Measurements from ENCODE around the gene TMX4. TPM values are rescaled to one million over a fixed set of nuclear protein-coding genes. Genes with fewer than 3 reads are reported as not detected.

Gene TMX4
- total and polyA plus RNA-seq, 7 donors: 3.0 to 93.8 (median 63.4) TPM

DNA sequence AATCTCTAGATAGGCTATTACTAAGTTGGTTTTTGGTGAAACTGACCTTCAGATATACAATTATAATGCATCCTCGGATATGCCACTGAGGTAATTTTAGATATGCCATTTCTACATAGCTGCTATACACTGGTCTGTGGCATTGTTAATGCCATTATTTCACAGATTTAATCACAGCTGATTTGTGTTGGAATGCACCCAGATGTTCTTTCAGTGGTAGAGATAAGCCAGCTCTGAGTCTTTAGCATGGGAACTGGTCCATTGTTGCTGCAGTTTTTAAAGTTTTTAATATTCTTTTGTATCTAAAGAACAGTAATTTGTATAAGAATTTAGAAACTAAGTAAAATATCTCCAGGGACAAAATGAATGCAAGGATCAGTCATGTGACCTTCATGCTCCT, 6.8 kb downstream of the TMX4 start:
- 92 to 97% methylated on average over 1 of the region's 1 CpG for WGBS, 2 donors
- TF ChIP-seq POLR2AphosphoS5 (IDR thresholded peaks at IDR 0.05) (no peak), POLR2A (IDR thresholded peaks at IDR 0.05) (no peak), EP300 (IDR thresholded peaks at IDR 0.05) (no peak)
- TF ChIP-seq, protein P1, sequence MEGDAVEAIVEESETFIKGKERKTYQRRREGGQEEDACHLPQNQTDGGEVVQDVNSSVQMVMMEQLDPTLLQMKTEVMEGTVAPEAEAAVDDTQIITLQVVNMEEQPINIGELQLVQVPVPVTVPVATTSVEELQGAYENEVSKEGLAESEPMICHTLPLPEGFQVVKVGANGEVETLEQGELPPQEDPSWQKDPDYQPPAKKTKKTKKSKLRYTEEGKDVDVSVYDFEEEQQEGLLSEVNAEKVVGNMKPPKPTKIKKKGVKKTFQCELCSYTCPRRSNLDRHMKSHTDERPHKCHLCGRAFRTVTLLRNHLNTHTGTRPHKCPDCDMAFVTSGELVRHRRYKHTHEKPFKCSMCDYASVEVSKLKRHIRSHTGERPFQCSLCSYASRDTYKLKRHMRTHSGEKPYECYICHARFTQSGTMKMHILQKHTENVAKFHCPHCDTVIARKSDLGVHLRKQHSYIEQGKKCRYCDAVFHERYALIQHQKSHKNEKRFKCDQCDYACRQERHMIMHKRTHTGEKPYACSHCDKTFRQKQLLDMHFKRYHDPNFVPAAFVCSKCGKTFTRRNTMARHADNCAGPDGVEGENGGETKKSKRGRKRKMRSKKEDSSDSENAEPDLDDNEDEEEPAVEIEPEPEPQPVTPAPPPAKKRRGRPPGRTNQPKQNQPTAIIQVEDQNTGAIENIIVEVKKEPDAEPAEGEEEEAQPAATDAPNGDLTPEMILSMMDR (IDR thresholded peaks at IDR 0.05): no peak
- intact Hi-C loops (cut with DNase I): loop anchor here (10.0 kb wide), 1 partner anchor 78 kb away; no protein-coding TSS in a partner anchor
- no peak for DNase-seq
- H3K4me3 ChIP-seq: no peak overlapping the region
- peaks cover 0 to 17% (median 2%) of the 10 kb centered on the region in 4 donors for H3K36me3 ChIP-seq
- peaks cover 0 to 46% (median 28%) of the 10 kb centered on the region in 4 donors for H3K4me1 ChIP-seq
- H3K27me3 ChIP-seq: no peaks in the 10 kb centered on the region
- H3K27ac ChIP-seq: no peak overlapping the region
- no peaks in the 10 kb centered on the region for H3K9me3 ChIP-seq

- Histone ChIP-seq H3K27ac (no peak overlapping the region), H3K27me3 (no peaks in the 10 kb centered on the region), H3K4me1 (peaks cover 0 to 21% (median 6%) of the 10 kb centered on the region in 4 donors), H3K9me3 (no peaks in the 10 kb centered on the region), H3K4me3 (no peak overlapping the region), H3K36me3 (peaks cover 0 to 29% (median 2%) of the 10 kb centered on the region in 4 donors)
- WGBS, 2 donors: 89 to 94% methylated on average over 2 of the region's 2 CpGs
- DNase-seq: no peak
- TF ChIP-seq POLR2A (IDR thresholded peaks at IDR 0.05) (no peak), POLR2AphosphoS5 (IDR thresholded peaks at IDR 0.05) (no peak), EP300 (IDR thresholded peaks at IDR 0.05) (no peak)
- TF ChIP-seq, protein P1 (IDR thresholded peaks at IDR 0.05): no peak
- intact Hi-C loops (cut with DNase I): no loop called here
These were observed 10.8 kb downstream of the TMX4 start for GRCh38 chr20:8008733-8009132.

DNA sequence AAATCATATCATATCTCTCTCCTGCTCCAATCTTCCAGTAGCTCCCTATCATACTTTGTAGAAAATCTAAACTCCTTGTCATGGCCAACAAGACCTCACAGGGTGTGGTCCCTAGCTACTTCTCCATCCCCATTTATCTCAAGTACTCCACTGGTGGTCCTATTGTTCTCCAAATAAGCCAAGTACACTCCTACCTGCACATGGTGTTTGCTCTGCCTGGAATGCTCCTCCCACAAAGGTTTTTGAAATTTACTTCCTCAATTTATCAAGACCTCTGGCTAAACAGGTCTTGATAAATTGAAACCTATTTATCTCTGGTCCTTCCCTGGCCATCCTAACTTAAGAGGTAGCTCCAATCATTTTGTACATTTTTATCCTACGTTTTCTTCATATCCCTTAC, 12.1 kb downstream of the TMX4 start:
- peaks cover 0 to 29% (median 2%) of the 10 kb centered on the region in 4 donors for H3K36me3 ChIP-seq
- intact Hi-C loops (cut with DNase I): no loop called here
- peaks cover 0 to 14% (median 3%) of the 10 kb centered on the region in 4 donors for H3K4me1 ChIP-seq
- no peak for DNase-seq
- H3K4me3 ChIP-seq: no peak overlapping the region
- no peaks in the 10 kb centered on the region for H3K27me3 ChIP-seq
- WGBS, 2 donors: 92 to 94% methylated on average over 1 of the region's 1 CpG
- TF ChIP-seq POLR2AphosphoS5 (IDR thresholded peaks at IDR 0.05) (no peak), POLR2A (IDR thresholded peaks at IDR 0.05) (no peak), EP300 (IDR thresholded peaks at IDR 0.05) (no peak)
- TF ChIP-seq, protein P1 (IDR thresholded peaks at IDR 0.05): no peak
- no peak overlapping the region for H3K27ac ChIP-seq
- H3K9me3 ChIP-seq: no peaks in the 10 kb centered on the region

DNA sequence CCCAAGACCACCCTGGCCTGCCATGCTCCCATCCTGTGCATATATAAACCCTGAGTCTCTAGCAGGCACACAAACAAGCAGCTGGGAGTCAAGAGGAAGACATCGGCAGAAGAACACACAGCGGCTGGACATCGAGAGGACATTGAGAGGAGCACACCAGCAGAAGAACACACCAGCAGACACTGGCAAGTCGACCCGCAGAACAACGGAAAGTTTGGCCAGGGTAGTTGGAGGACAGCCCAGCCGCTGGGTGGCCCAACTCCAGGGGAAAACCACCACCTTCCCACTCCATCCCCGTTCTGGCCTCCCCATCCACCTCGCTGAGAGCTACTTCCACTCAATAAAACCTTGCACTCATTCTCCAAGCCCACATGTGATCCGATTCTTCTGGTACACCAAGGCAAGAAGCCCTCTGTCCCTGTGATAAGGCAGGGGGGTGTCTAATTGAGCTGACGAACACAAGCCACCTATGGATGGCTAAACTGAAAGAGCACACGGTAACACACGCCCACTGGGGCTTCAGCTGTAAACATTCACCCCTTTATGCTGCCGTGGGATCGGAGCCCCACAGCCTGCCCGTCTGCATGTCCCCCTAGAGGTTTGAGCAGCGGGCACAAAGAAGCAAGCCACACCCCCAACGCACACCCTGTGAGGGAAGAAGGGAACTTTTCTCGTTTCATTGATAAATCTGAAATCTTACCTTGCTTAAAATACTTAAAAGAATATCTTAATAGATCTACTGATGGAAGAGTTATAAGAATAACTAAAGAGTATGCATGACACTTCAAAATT, 13.8 kb downstream of the TMX4 start:
- no peak for TF ChIP-seq POLR2AphosphoS5 (IDR thresholded peaks at IDR 0.05)
- no peak overlapping the region for H3K27ac ChIP-seq
- no peaks in the 10 kb centered on the region for H3K4me1 ChIP-seq
- intact Hi-C loops (cut with DNase I): no loop called here
- H3K9me3 ChIP-seq: no peaks in the 10 kb centered on the region
- DNase-seq: no peak
- H3K4me3 ChIP-seq: no peak overlapping the region
- no peaks in the 10 kb centered on the region for H3K27me3 ChIP-seq
- WGBS, 2 donors: 93 to 94% methylated on average over 19 of the region's 19 CpGs
- H3K36me3 ChIP-seq: peaks cover 0 to 35% (median 3%) of the 10 kb centered on the region in 4 donors

DNA sequence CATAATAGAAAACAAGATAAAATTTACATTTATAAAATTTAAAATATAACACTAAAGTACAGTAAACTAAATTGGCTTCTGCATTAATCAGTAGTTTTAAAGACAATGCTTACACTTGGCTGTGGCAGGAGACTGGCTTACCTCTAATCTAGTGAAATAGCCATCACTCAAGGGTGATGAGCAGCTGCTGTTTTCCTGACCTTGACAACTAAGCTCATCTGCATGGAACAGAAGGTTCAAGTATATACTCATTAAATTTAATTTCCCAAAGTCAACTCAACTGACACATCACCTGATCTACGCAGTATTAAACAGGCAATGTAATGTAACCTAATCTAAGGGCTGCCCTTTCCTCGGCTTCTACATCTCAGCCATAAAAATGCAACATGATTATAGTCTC, 14.5 kb downstream of the TMX4 start:
- WGBS, 2 donors: 39 to 75% methylated on average over 2 of the region's 2 CpGs
- H3K27me3 ChIP-seq: no peaks in the 10 kb centered on the region
- no peak overlapping the region for H3K4me3 ChIP-seq
- no peaks in the 10 kb centered on the region for H3K9me3 ChIP-seq
- H3K36me3 ChIP-seq: peaks cover 5 to 41% (median 10%) of the 10 kb centered on the region in 4 donors
- TF ChIP-seq POLR2AphosphoS5 (IDR thresholded peaks at IDR 0.05): no peak
- H3K27ac ChIP-seq: no peak overlapping the region
- intact Hi-C loops (cut with DNase I): no loop called here
- no peaks in the 10 kb centered on the region for H3K4me1 ChIP-seq
- no peak for DNase-seq
